AG10803 (cell line): Measurements from ENCODE around the gene SSNA1.

ENCODE experiments used
- DNase-seq: peaks from one replicate; pipeline ENCODE4 v3.0.0; 2010; ENCODE audit warnings: low read depth
- H3K4me3 ChIP-seq: 2 replicates; pipeline ENCODE4 v1.5.1; 2011; ENCODE audit warnings: mild to moderate bottlenecking, low read length, control low read depth
- TF ChIP-seq, protein P1 (sequence below): conservative IDR thresholded peaks from 2 replicates; pipeline ENCODE4 v1.5.1; 2011; ENCODE audit warnings: mild to moderate bottlenecking, low read length, control low read depth, inconsistent platforms

SSNA1 gene

GRCh38 chr9:137161558-137162486 lies 26.7 kb upstream of the SSNA1 start:
- DNase-seq, result no peak
- H3K4me3 ChIP-seq, result no peak overlapping the region
- TF ChIP-seq, protein P1, sequence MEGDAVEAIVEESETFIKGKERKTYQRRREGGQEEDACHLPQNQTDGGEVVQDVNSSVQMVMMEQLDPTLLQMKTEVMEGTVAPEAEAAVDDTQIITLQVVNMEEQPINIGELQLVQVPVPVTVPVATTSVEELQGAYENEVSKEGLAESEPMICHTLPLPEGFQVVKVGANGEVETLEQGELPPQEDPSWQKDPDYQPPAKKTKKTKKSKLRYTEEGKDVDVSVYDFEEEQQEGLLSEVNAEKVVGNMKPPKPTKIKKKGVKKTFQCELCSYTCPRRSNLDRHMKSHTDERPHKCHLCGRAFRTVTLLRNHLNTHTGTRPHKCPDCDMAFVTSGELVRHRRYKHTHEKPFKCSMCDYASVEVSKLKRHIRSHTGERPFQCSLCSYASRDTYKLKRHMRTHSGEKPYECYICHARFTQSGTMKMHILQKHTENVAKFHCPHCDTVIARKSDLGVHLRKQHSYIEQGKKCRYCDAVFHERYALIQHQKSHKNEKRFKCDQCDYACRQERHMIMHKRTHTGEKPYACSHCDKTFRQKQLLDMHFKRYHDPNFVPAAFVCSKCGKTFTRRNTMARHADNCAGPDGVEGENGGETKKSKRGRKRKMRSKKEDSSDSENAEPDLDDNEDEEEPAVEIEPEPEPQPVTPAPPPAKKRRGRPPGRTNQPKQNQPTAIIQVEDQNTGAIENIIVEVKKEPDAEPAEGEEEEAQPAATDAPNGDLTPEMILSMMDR, result no peak

GRCh38 chr9:137162505-137163364 lies 25.7 kb upstream of the SSNA1 start:
- 0 out of 2 replicates have a peak overlapping the region, but pooled peaks have one; percentile 17 for H3K4me3 ChIP-seq
- no peak for DNase-seq

GRCh38 chr9:137163365-137163715 lies 25.1 kb upstream of the SSNA1 start:
- TF ChIP-seq, protein P1, result no peak
- H3K4me3 ChIP-seq, result 0 out of 2 replicates have a peak overlapping the region, but pooled peaks have one; percentile 17
- no peak for DNase-seq

More at GRCh38 chr9:137162505-137163364, 25.7 kb upstream of the SSNA1 start:
- TF ChIP-seq, protein P1, result no peak

DNA sequence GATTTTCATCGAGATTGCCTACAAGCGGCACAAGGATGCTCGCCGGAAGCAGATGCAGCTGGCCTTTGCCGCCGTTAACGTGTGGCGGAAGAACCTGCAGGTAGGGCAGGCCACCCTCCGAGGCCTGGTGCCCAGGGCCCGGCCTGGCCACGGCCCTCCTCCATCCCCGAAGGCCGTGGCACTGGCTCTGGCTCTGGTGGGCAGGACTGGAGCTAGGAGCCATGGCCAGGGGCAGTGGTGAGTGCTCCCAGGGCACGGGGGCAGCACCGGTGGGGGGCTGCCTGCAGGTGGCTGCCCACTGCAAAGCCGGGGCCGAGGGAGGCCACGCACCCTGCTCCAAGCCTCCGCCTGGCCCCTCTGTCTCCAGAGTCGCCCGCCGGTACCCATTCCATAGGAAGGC lies 24.7 kb upstream of the SSNA1 start:
- TF ChIP-seq, protein P1, result no peak
- DNase-seq, result no peak
- H3K4me3 ChIP-seq, result no peak overlapping the region

DNA sequence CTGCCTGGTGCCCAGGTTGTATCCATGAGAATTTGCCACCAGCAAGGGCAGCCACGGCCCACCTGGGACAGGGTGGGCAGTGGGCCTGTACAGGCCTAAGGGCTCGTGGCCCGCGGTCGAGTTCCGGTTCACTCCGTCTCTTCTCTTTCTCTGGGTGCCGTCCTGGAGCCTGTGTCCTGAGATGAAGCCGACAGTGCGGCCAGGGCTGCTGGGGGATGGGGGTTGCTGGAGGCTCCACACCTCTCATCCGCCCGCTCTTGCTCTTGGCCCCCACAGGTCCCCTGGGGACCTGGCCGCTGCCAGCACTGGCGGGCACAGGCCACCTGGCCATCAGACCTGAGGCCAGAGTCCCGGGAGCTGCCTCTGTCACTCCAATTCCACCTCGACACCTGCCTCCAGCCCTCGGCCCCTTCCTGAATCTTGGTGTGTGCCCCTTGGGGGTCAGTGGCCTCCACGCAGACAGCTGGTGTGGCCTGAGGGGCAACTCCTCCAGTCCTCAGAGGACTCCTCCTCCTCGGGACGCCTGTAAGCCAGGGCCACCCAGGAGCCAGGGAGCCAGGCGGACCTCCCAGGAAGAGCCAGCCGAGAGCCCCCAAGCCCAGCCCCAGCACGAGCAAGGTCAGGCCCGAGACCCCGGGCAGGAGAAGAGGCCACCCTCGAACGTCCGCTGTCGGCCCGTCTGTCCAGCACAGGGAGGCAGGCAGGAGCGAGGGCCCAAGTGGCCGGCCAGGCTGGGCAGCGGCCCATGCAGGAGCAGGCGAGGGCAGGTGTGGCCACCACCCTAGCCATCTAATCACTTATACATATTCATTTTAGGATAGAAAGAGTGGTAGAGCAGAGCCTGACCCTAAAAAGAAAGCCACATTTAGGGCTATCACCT lies 23.9 kb upstream of the SSNA1 start:
- no peak overlapping the region for H3K4me3 ChIP-seq
- DNase-seq, result no peak
- TF ChIP-seq, protein P1, result no peak

DNA sequence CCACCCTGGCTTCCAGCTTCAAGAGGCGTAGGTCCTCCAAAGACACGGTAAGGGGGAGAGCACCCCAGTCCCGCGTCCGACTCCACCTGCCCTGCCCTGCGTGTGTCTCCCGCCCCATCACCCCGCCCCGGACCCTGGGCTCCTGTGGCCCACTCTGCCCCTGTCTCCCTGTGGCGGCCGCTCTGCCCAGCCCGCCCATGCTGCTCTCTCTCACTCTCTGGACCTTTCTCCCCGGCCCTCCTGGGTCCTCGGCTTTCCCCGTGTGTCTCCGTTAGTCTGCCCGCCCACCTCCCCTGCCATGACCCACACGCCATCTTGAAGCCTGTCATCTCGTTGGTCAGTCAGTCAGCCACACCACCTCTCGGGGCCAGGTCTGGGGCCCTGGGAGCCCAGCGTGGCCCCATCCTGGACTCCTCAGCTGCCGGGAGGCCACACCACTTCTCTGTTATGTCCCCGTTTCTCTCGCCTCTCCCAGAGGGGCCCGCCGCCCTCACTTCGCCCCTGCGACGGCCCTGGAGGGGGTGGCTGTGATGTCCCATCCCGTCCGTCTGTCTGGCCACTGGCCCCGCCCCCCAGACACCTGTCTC lies 23.1 kb upstream of the SSNA1 start:
- DNase-seq, result no peak
- H3K4me3 ChIP-seq, result no peak overlapping the region
- TF ChIP-seq, protein P1, result no peak
